ENCODE measurements around the gene DBX1. TPM values are rescaled to one million over a fixed set of nuclear protein-coding genes. Genes with fewer than 3 reads are reported as not detected.
"Not testable (repeated sequence)": the region's sequence is repeated elsewhere in the genome, so short reads cannot be mapped to it uniquely, and the experiment has no call there.

The DBX1 gene
- not detected for polyA plus RNA-seq

DNA sequence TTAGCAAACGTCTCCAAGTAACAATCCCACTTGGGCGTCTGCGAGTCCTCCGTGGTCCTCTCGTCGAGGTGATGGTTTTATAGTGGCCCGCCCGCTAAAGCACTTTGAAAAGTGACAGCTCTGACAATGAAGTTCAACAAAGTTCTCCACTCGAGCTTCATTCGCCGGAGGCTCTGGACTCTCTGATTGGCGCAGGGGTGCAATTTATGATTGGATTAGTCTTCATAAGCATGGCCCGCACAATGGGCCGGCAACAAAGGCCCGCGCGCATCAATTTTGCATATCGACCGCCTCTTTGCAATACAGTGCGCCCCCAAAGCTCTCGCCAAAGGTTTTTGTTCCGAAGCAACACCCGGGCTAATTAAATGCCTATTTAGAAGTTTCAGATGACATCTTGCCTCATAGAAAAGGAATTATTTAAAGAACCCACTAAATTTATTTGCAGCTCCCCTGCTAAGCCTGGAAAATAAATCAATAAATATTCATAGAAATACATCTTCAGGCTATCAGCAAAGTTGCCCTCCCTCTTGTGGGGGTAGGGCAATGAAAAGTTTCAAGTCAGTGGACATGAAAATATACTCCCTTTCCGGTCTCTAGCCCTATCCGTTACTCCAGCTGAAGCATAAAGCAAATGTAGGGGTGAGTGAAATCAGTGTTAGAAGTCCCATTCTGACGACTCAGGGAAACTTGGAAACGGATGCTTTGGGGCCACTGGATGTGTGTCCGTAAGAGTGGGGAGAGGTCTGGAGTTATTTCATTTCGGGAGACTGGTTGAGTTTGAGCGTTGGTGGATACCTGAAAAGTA is at the start of gene DBX1:
DBX1 (minus strand) TSS at position 51 of the 805 bp plus-strand sequence. CDS start 151 bp downstream, outside the sequence.
- DNase-seq: no peak
- Mint-ChIP-seq H3K27me3 (ENCODE audit: low read depth in 3 of 3) (peaks cover 45 to 66% (median 61%) of the 10 kb centered on the region in 3 donors), H3K27ac (no peak within 1 kb of the TSS), H3K9me3 (peaks cover 0 to 34% (median 2%) of the 10 kb centered on the region in 6 donors), H3K4me3 (no peak within 1 kb of the TSS), H3K4me1 (peaks cover 21 to 22% of the 10 kb centered on the region in 2 donors), H3K36me3 (peaks cover 0 to 9% (median 0%) of the 10 kb centered on the region in 3 donors)

DNA sequence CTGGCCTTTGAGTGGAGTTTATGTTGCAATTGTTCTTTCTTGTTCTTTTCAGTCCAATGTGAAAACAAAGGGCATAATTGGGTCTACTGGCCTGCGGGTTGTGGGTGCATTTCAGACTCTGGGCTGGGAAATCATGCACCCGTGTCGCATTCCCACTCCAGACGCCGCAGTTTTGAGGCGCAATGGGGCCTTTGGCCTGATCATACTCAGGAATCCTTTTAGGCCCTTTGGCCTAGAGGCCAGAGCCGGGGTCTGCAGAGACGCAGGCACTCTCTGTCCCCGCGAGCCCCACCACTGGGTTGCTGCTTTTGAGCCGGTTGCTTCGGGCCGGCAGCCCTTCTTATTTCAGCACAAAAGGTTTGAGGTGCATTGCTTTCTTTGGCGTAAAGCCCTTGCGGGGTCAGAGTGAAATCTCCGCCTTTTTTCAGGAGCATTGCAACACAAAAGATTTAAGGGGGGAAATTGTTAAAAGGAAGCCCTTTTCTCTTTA is 48.4 kb upstream of the DBX1 start:
- peaks cover 0 to 4% (median 0%) of the 10 kb centered on the region in 3 donors for H3K36me3 Mint-ChIP-seq
- H3K27me3 Mint-ChIP-seq (ENCODE audit: low read depth in 3 of 3): peaks cover 15 to 28% (median 24%) of the 10 kb centered on the region in 3 donors
- H3K4me3 Mint-ChIP-seq: no peak overlapping the region
- no peak overlapping the region for H3K27ac Mint-ChIP-seq
- H3K9me3 Mint-ChIP-seq: peaks cover 0 to 10% (median under 1%) of the 10 kb centered on the region in 6 donors
- no peak for DNase-seq
- no peaks in the 10 kb centered on the region for H3K4me1 Mint-ChIP-seq

DNA sequence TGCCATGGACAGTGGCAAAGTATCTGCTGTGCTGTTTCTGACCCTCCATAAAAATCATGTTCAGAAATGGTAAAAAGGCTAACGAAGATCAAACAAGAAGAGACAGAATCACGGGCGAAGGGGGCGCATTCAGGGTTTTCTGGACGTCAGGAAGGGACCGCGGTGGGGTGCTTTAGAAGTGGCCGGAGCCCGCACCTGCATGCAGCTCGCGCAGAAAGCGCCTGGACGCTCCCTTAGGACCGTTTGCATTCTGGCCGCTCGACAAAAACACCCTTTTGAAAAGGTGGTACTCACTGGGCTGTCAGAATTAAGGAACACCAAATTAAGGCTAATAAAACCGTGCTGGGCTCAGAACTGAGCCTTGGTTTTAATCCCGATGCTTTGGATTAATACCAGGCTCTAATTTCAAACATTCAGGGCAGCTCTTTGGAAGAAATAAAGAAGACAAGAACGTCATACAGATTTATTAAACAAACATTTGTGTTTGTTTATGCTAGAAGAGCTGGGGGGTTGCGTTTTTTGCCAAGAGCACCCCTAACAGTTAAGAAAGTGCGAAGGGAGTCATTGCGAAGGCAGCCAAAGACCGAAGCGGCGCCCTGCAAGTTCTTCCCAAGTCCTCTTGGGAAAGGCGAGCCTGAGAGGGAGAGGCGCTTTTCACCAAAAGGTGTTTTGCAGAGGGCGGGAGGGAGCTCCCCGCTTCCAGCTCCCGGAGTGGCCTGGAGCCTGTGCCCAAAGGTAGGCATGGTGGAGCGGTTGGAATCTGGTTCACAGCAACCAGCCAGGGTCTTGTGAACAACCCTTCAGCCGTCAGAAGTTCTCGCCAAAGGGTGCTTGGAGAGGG is 47.7 kb upstream of the DBX1 start:
- no peak for DNase-seq
- Mint-ChIP-seq H3K4me3 (no peak overlapping the region), H3K27ac (no peak overlapping the region), H3K27me3 (ENCODE audit: low read depth in 3 of 3) (peaks cover 15 to 28% (median 25%) of the 10 kb centered on the region in 3 donors), H3K4me1 (no peaks in the 10 kb centered on the region), H3K9me3 (peaks cover 0 to 10% (median under 1%) of the 10 kb centered on the region in 6 donors), H3K36me3 (peaks cover 0 to 4% (median 0%) of the 10 kb centered on the region in 3 donors)

DNA sequence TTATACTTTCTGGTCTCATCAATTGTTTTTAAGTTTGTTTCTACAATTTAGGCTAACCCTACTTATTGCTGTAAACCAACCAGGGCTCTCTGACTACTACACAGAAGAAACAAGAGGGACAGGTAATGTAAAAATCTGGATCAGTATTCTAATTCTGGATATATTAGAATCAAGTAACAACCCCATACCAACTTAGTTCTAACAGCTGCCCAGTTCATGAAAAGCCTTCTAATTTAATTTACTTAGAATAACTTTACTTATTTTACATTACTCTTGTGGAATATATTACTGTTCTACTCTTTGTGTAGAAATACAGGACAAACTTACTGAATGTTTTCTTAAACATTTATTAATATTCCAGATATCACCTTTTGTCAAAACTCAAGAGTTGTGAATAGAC is 45.5 kb upstream of the DBX1 start:
- H3K36me3 Mint-ChIP-seq: peaks cover 0 to 4% (median 0%) of the 10 kb centered on the region in 3 donors
- no peak overlapping the region for H3K4me3 Mint-ChIP-seq
- peaks cover 0 to 10% (median under 1%) of the 10 kb centered on the region in 6 donors for H3K9me3 Mint-ChIP-seq
- DNase-seq: no peak
- no peaks in the 10 kb centered on the region for H3K4me1 Mint-ChIP-seq
- H3K27me3 Mint-ChIP-seq (ENCODE audit: low read depth in 3 of 3): peaks cover 20 to 32% (median 25%) of the 10 kb centered on the region in 3 donors
- no peak overlapping the region for H3K27ac Mint-ChIP-seq

DNA sequence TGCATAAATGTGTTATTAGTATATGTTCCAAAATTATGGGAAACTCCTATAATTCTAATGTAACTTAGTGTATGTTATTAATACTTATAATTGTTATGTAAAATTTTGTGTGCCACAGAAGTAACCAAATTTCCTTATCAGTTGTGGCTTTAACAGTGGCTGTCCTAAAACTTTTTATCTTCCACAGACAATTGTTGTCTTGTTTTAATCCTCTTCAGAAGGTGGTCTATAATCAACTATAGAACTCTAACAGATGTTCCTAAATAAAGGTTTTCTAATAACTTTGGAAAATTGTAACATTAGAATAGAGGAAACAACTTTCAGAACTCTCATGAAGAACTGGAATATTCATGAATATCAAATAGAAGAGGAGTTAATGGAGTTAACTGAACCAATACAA is 44.4 kb upstream of the DBX1 start:
- Mint-ChIP-seq H3K4me3 (no peak overlapping the region), H3K4me1 (no peaks in the 10 kb centered on the region), H3K36me3 (peaks cover 0 to 4% (median 0%) of the 10 kb centered on the region in 3 donors), H3K9me3 (peaks cover 0 to 10% (median under 1%) of the 10 kb centered on the region in 6 donors), H3K27me3 (ENCODE audit: low read depth in 3 of 3) (peaks cover 16 to 25% (median 23%) of the 10 kb centered on the region in 3 donors), H3K27ac (no peak overlapping the region)
- DNase-seq: no peak

DNA sequence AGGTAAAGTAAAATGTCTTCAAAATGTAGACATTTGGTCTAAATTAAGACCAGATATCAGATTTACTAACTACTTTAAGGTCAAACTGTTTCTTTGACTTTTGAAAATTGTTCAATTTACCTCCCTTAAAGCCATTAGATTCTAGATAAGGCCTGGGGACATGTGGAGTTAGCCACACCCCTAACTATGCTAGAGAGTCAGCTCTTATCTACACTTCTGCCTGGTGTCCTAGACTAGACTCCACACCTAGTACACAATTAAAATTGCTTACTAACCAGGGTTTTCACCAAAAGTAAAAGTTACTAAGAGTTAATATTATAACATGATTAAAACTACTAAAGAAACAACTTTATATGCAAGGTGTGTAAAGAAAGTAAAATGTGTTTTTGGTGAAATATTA is 43.6 kb upstream of the DBX1 start:
- peaks cover 0 to 4% (median 0%) of the 10 kb centered on the region in 3 donors for H3K36me3 Mint-ChIP-seq
- peaks cover 0 to 10% (median under 1%) of the 10 kb centered on the region in 6 donors for H3K9me3 Mint-ChIP-seq
- no peak for DNase-seq
- H3K27me3 Mint-ChIP-seq (ENCODE audit: low read depth in 3 of 3): peaks cover 10 to 24% (median 20%) of the 10 kb centered on the region in 3 donors
- no peak overlapping the region for H3K27ac Mint-ChIP-seq
- no peaks in the 10 kb centered on the region for H3K4me1 Mint-ChIP-seq
- H3K4me3 Mint-ChIP-seq: no peak overlapping the region

- H3K27me3 Mint-ChIP-seq (ENCODE audit: low read depth in 3 of 3): peaks cover 5 to 10% (median 8%) of the 10 kb centered on the region in 3 donors
Observed at GRCh38 chr11:20201231-20201630, 41.0 kb upstream of the DBX1 start.

DNA sequence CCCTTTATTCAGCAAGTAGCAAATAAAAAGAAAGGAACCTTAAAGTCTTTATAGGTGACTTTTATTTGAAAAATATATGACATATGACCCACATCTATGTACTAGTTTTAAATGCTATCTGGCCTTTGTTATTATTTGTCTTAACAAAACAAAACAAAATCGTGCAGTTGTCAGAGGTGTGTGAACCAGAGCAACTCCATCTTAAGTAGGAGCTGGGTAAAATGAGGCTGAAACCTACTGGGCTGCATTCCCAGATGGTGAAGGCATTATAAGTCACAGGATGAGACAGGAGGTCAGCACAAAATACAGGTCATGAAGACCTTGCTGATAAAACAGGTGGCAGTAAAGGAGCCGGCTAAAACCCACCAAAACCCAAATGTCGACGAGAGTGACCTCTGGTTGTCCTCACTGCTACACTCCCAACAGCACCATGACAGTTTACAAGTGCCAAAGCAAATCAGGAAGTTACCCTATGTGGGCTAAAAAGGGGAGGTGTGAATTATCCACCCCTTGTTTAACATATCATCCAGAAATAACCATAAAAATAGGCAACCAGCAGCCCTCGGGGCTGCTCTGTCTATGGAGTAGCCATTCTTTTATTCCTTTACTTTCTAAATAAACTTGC is 40.2 kb upstream of the DBX1 start:
- H3K4me3 Mint-ChIP-seq; H3K27me3 Mint-ChIP-seq (ENCODE audit: low read depth in 3 of 3); H3K27ac Mint-ChIP-seq: not testable (repeated sequence)

More at GRCh38 chr11:20201231-20201630, 41.0 kb upstream of the DBX1 start:
- Mint-ChIP-seq H3K4me3 (no peak overlapping the region), H3K4me1 (no peaks in the 10 kb centered on the region), H3K9me3 (peaks cover 0 to 2% (median 0%) of the 10 kb centered on the region in 6 donors), H3K36me3 (no peaks in the 10 kb centered on the region), H3K27ac (no peak overlapping the region)
- DNase-seq: no peak

GRCh38 chr11:20197881-20198280 is 37.6 kb upstream of the DBX1 start:
- DNase-seq: no peak
- Mint-ChIP-seq H3K36me3 (no peaks in the 10 kb centered on the region), H3K4me1 (no peaks in the 10 kb centered on the region), H3K27ac (no peak overlapping the region), H3K27me3 (ENCODE audit: low read depth in 3 of 3) (peaks cover 5 to 8% (median 7%) of the 10 kb centered on the region in 3 donors), H3K9me3 (peaks cover 0 to 2% (median 0%) of the 10 kb centered on the region in 6 donors), H3K4me3 (no peak overlapping the region)

More for the DNA sequence above, 40.2 kb upstream of the DBX1 start:
- not testable (repeated sequence) for H3K36me3 Mint-ChIP-seq, H3K9me3 Mint-ChIP-seq, H3K4me1 Mint-ChIP-seq, DNase-seq

DNA sequence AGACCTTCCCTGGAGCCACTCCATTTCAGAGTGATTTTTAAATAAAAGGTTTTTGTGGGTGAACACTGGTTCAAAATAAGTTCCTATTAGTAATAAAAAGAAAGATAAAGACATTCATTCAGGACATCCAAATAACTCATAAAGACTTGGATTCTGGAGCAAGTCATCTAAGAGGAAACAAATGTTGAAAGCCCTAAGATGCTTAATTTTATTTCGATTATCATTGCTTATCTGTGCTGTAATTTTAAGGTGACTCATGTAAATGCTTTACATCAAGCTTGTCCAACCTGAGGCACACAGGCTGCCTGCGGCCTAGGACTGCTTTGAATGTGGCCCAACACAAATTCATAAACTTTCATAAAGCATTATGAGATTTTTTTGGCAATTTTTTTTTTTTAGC is 34.2 kb upstream of the DBX1 start:
- Mint-ChIP-seq H3K9me3 (peaks cover 0 to 2% (median 0%) of the 10 kb centered on the region in 6 donors), H3K27me3 (ENCODE audit: low read depth in 3 of 3) (peaks cover 0 to 8% (median 6%) of the 10 kb centered on the region in 3 donors), H3K4me1 (no peaks in the 10 kb centered on the region), H3K4me3 (no peak overlapping the region), H3K27ac (no peak overlapping the region), H3K36me3 (no peaks in the 10 kb centered on the region)
- no peak for DNase-seq

DNA sequence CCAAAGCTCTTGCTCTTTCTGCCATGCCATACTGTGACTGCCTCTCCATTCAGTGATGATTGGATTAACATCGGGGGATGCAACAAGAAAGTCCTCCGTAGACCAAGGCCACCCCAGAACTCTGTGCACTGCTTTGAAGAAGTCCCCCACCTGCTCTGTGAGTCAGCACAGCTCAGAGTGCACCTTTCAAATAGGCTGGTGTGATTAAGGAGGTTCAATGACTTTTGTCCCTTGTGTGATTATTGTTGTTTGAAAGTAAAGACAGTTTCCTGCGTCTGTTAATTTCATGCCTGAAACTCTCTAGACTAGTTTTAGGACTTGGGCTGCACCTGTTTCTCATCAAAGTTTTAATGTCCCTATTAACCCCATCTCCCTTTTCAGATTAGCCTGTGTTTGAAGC is 33.0 kb upstream of the DBX1 start:
- Mint-ChIP-seq H3K36me3 (no peaks in the 10 kb centered on the region), H3K27me3 (ENCODE audit: low read depth in 3 of 3) (peaks cover 0 to 6% (median 2%) of the 10 kb centered on the region in 3 donors), H3K4me1 (no peaks in the 10 kb centered on the region), H3K4me3 (no peak overlapping the region), H3K27ac (no peak overlapping the region), H3K9me3 (peaks cover 0 to 2% (median 0%) of the 10 kb centered on the region in 6 donors)
- no peak for DNase-seq

- DNase-seq: no peak
- Mint-ChIP-seq H3K36me3 (no peaks in the 10 kb centered on the region), H3K27ac (no peak overlapping the region), H3K27me3 (ENCODE audit: low read depth in 3 of 3) (peaks cover 0 to 4% (median 2%) of the 10 kb centered on the region in 3 donors), H3K4me1 (no peaks in the 10 kb centered on the region), H3K9me3 (no peaks in the 10 kb centered on the region), H3K4me3 (no peak overlapping the region)
Observed at GRCh38 chr11:20192641-20193040, 32.4 kb upstream of the DBX1 start.

DNA sequence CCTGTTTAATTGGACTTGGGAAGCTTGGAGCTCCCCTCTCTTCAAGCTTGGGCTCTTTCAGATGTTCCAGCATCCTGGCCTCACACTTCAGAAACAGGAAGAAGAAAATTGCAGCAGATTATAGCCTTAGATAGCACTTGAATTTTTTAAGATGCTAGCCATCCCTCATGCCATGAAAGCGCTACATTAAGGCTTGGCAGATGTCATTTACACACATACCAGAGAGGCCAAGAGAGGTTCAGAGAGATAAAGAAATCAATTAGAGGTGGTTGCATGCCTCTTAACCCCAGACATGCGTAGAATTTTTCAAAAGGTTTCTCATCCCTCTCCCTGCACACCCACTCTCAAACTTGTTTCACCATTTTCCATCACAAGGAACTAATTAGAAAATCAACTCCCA is 31.9 kb upstream of the DBX1 start:
- Mint-ChIP-seq H3K4me1 (no peaks in the 10 kb centered on the region), H3K9me3 (peaks cover 0 to 1% (median 0%) of the 10 kb centered on the region in 6 donors), H3K4me3 (no peak overlapping the region), H3K36me3 (no peaks in the 10 kb centered on the region), H3K27ac (no peak overlapping the region), H3K27me3 (ENCODE audit: low read depth in 3 of 3) (peaks cover 0 to 4% (median 2%) of the 10 kb centered on the region in 3 donors)
- no peak for DNase-seq
